ENCODE measurements around the gene POSTN.

DNA sequence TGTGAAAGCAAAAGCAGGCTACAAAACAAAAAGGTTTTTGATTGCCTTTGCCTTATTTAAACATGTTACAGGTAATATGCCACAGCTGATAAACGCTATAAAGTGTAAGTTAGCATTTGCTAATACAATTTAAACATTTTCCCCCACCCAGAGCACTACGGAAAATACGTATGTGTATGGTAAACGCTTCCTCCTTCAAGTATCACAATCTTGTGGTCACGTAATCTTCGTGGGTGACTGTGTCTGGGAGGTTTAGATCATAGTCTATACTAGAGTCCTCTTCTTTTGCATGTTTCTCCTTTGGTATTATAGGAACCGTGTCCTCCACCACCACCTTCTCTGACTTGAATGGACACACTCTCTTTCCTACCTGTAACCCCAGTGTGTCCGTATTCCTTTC is 38.1 kb upstream of the POSTN start:
- TF ChIP-seq, protein P1, sequence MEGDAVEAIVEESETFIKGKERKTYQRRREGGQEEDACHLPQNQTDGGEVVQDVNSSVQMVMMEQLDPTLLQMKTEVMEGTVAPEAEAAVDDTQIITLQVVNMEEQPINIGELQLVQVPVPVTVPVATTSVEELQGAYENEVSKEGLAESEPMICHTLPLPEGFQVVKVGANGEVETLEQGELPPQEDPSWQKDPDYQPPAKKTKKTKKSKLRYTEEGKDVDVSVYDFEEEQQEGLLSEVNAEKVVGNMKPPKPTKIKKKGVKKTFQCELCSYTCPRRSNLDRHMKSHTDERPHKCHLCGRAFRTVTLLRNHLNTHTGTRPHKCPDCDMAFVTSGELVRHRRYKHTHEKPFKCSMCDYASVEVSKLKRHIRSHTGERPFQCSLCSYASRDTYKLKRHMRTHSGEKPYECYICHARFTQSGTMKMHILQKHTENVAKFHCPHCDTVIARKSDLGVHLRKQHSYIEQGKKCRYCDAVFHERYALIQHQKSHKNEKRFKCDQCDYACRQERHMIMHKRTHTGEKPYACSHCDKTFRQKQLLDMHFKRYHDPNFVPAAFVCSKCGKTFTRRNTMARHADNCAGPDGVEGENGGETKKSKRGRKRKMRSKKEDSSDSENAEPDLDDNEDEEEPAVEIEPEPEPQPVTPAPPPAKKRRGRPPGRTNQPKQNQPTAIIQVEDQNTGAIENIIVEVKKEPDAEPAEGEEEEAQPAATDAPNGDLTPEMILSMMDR (IDR thresholded peaks at IDR 0.05) = no peak
- no peak for TF ChIP-seq POLR2A (IDR thresholded peaks at IDR 0.05)

Data from testis (tissue), 2 donors.